B cell (primary cell): ENCODE data around the gene CREB3L1. TPM values are rescaled to one million over a fixed set of nuclear protein-coding genes. Genes with fewer than 3 reads are reported as not detected.

Source experiments
- ATAC-seq: fragments of 200-7000 bp; cut with Tn5 transposase; one replicate; pipeline ENCODE4 v1.10.0; 2021; ENCODE audit warnings: low read depth, mild to moderate bottlenecking, moderate number of reproducible peaks, moderate library complexity
- CTCF ChIA-PET: fragments of 350-600 bp; sonication (Branson Sonifier 250); formaldehyde crosslinking; loops from one replicate; lab custom pipeline; 2021; ENCODE audit warnings: antibody characterized with exemption, inconsistent platforms; lab: Charles Lee
- POLR2A ChIA-PET: fragments of 350-600 bp; sonication (Branson Sonifier 250); formaldehyde crosslinking; loops from one replicate; lab custom pipeline; 2021; ENCODE audit warnings: antibody characterized with exemption; lab: Charles Lee
- DNase-seq: peaks from one replicate; pipeline ENCODE4 v3.0.0; 2013
- H2AFZ ChIP-seq: 2 replicates; pipeline ENCODE4 v1.6.1; 2012; ENCODE audit warnings: mild to moderate bottlenecking, low read depth, low read length; ENCODE audit not compliant: insufficient read depth, poor library complexity, severe bottlenecking
- H3K27ac ChIP-seq, 2 donors: 1 replicate in 1 of 2; 2 replicates in 1 of 2; pipeline ENCODE4 v1.5.1; 2012 to 2013; ENCODE audit warnings: low read length in 2 of 2, mild to moderate bottlenecking in 2 of 2, moderate library complexity in 1 of 2
- H3K27me3 ChIP-seq, 4 experiments: fragments of 200-600 bp in 1 of 4; sonication (generic) in 1 of 4; replicated peaks in 1 of 4; 1 replicate in 2 of 4; 2 replicates in 2 of 4; pipeline versions ENCODE4 v1.6.1 to v1.7.0; 2013 to 2016; ENCODE audit warnings: low read length in 3 of 4, mild to moderate bottlenecking in 2 of 4, mixed read lengths in 1 of 4, moderate library complexity in 1 of 4; ENCODE audit not compliant: insufficient read depth in 4 of 4, control insufficient read depth in 3 of 4; ENCODE audit errors: control extremely low read depth in 1 of 4
- H3K36me3 ChIP-seq, 2 experiments: replicated peaks in 1 of 2; 1 replicate in 1 of 2; 2 replicates in 1 of 2; pipeline versions ENCODE4 v1.6.1 to v1.7.1; 2013; ENCODE audit warnings: low read length in 1 of 2; ENCODE audit not compliant: insufficient read depth in 2 of 2, control insufficient read depth in 1 of 2; ENCODE audit errors: control extremely low read depth in 1 of 2, extremely low read depth in 1 of 2
- H3K4me1 ChIP-seq, 2 donors: fragments of 200-600 bp in 1 of 2; sonication (generic) in 1 of 2; 1 replicate in 1 of 2; 2 replicates in 1 of 2; pipeline versions ENCODE4 v1.5.1 to v1.6.1; 2013 to 2017; ENCODE audit warnings: low read length in 2 of 2; ENCODE audit not compliant: control insufficient read depth in 2 of 2, insufficient read depth in 2 of 2
- H3K4me2 ChIP-seq: replicated peaks from 2 replicates; pipeline ENCODE3; 2012; ENCODE audit warnings: mild to moderate bottlenecking, low read depth, low read length; ENCODE audit not compliant: poor library complexity, severe bottlenecking
- H3K4me3 ChIP-seq, 5 experiments: fragments of 200-600 bp in 1 of 5; sonication (generic) in 1 of 5; 1 replicate in 3 of 5; 2 replicates in 2 of 5; pipeline versions ENCODE4 v1.5.1 to v1.7.0; 2011 to 2016; ENCODE audit warnings: low read length in 4 of 5, mild to moderate bottlenecking in 4 of 5, low read depth in 2 of 5, control low read depth in 1 of 5, moderate library complexity in 1 of 5; ENCODE audit not compliant: insufficient read depth in 1 of 5; ENCODE audit errors: control extremely low read depth in 1 of 5, extremely low read depth in 1 of 5
- H3K79me2 ChIP-seq: fragments of 200-600 bp; sonication (generic); one replicate; pipeline ENCODE4 v1.6.0; 2016; ENCODE audit warnings: low read length; ENCODE audit not compliant: control insufficient read depth, insufficient read depth
- H3K9ac ChIP-seq: fragments of 200-600 bp; sonication (generic); 2 replicates; pipeline ENCODE4 v1.6.1; 2017; ENCODE audit warnings: mild to moderate bottlenecking, low read length, moderate library complexity
- H3K9me3 ChIP-seq, 3 donors: one replicate each; pipeline versions ENCODE4 v1.6.1 to v1.7.1; 2013; ENCODE audit warnings: low read length in 2 of 3; ENCODE audit not compliant: control insufficient read depth in 2 of 3, insufficient read depth in 1 of 3; ENCODE audit errors: control extremely low read depth in 1 of 3
- H4K20me1 ChIP-seq: 2 replicates; pipeline ENCODE4 v1.6.0; 2012; ENCODE audit warnings: mild to moderate bottlenecking, low read length; ENCODE audit not compliant: insufficient read depth, control insufficient read depth, poor library complexity, severe bottlenecking
- H3K27ac Mint-ChIP-seq: one replicate; pipeline ENCODE4 v1.8.0; 2021; ENCODE audit warnings: mixed read lengths
- H3K27me3 Mint-ChIP-seq: one replicate; pipeline ENCODE4 v1.8.0; 2021; ENCODE audit warnings: mixed read lengths
- H3K4me1 Mint-ChIP-seq: one replicate; pipeline ENCODE4 v1.8.0; 2021; ENCODE audit warnings: mixed read lengths
- H3K4me3 Mint-ChIP-seq: one replicate; pipeline ENCODE4 v1.8.0; 2021; ENCODE audit warnings: mixed read lengths
- H3K9me3 Mint-ChIP-seq: one replicate; pipeline ENCODE4 v1.8.0; 2022; ENCODE audit warnings: mixed read lengths; ENCODE audit not compliant: insufficient read depth
- CTCF ChIP-seq: fragments of 200-600 bp; IDR thresholded peaks from one replicate; pipeline ENCODE4 v1.8.0; 2022; ENCODE audit warnings: antibody characterized with exemption, mild to moderate bottlenecking
- EZH2 ChIP-seq: IDR thresholded peaks from 2 replicates; pipeline ENCODE4 v1.6.1; 2012; ENCODE audit warnings: borderline replicate concordance, low read depth, mild to moderate bottlenecking, moderate library complexity, low read length; ENCODE audit not compliant: insufficient read depth, poor library complexity, severe bottlenecking
- WGBS: methylation state at CpG from one replicate; pipeline ENCODE4 v1.1.5; 2013; ENCODE audit warnings: missing lambda C conversion rate; ENCODE audit not compliant: insufficient coverage; 5-methylcytosine and 5-hydroxymethylcytosine counted together
- intact Hi-C: fragments of 100-400 bp; cut with micrococcal nuclease; formaldehyde crosslinking; loops from one replicate; pipeline ENCODE4 v1.10.0; 2022
- polyA plus RNA-seq: library from polyadenylated mRNA; depleted of rRNA; stranded (reverse); fragments of >200 nt; gene quantifications from 2 replicates; pipeline ENCODE4 v1.2.3, GENCODE V29; 2012
- total RNA-seq, 2 donors: library from RNA; stranded (reverse); fragments of 120-200 nt in 1 of 2; gene quantifications; 1 replicate in 1 of 2; 2 replicates in 1 of 2; pipeline versions ENCODE4 v1.2.3 to v1.2.4, GENCODE V29; 2013 to 2022

Gene CREB3L1
- total and polyA plus RNA-seq, 2 donors (not counting 1 experiment from before 2014, with no cell fraction given): not detected

DNA sequence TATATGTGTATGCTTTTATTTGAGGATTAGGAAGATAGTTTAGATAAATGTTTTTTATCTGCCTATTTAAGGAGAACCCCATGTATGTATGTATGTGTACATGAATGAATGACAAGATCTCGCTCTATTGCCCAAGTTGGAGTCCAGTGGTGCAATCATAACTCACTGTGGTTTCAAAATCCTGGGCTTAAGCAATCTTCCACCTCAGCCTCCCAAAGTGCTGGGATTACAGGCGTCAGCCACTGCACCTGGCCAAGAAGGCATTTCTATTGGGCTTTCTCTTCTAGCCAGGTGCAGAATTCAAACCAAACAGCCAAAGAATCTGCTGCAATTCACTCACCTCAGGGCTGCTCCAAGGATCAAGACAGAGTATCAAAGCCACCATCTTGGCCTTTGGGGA is 44.3 kb downstream of the CREB3L1 start:
- no peak for TF ChIP-seq EZH2
- TF ChIP-seq CTCF: no peak
- Histone ChIP-seq H3K4me1 (peaks cover 15 to 16% of the 10 kb centered on the region in 2 donors), H2AFZ (no peak overlapping the region), H3K27me3 (peaks cover 0 to 3% (median 0%) of the 10 kb centered on the region in 4 experiments), H3K4me3 (no peak overlapping the region), H3K36me3 (no peaks in the 10 kb centered on the region), H3K27ac (no peak overlapping the region), H3K79me2 (no peaks in the 10 kb centered on the region), H3K4me2 (no peak overlapping the region), H3K9ac (no peak overlapping the region), H3K9me3 (peaks cover 0 to 2% (median 0%) of the 10 kb centered on the region in 3 donors), H4K20me1 (no peaks in the 10 kb centered on the region)
- H3K27ac Mint-ChIP-seq: no peak overlapping the region
- ChIA-PET POLR2A (no interaction called here), CTCF (interaction anchor here (0.7 kb wide), 1 partner anchor 19 kb away, joined by 3 read pairs; no protein-coding TSS in a partner anchor)
- H3K4me1 Mint-ChIP-seq: peaks cover 15% of the 10 kb centered on the region
- H3K9me3 Mint-ChIP-seq: no peaks in the 10 kb centered on the region
- DNase-seq (no peak), ATAC-seq (no peak)
- 86% methylated on average over 2 of the region's 2 CpGs for WGBS
- intact Hi-C loops: no loop called here
- H3K27me3 Mint-ChIP-seq: peaks cover 19% of the 10 kb centered on the region
- H3K4me3 Mint-ChIP-seq: no peak overlapping the region

DNA sequence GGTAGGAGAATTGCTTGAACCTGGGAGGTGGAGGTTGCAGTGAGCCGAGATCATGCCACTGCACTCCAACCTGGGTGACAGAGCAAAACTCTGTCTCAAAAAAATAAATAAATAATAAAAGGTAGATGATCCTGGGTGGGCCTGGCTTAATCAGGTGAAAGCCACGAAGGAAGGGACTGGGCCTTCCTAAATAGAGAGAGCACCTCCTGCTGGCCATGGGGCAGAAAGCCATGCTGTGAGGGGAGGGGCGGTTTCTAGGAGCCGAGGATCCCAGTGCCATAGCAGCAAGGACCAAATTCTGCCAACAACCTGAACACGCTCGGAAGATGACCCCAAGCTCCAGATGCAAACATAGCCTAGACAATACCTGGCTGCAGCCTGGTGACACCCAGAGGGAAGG is 45.3 kb downstream of the CREB3L1 start:
- ATAC-seq (no peak), DNase-seq (no peak)
- no peak overlapping the region for H3K27ac Mint-ChIP-seq
- intact Hi-C loops: no loop called here
- no peak overlapping the region for H3K4me3 Mint-ChIP-seq
- no peak overlapping the region for H3K27ac ChIP-seq
- H3K27me3 ChIP-seq: peaks cover 0 to 3% (median 0%) of the 10 kb centered on the region in 4 experiments
- no peaks in the 10 kb centered on the region for H3K9me3 Mint-ChIP-seq
- H2AFZ ChIP-seq: no peak overlapping the region
- CTCF ChIA-PET: interaction anchor here (1.4 to 1.5 kb wide), 2 partner anchors 9 to 13 kb away, joined by 3 to 6 read pairs; no protein-coding TSS in a partner anchor
- H3K4me1 Mint-ChIP-seq: peaks cover 15% of the 10 kb centered on the region
- peaks cover 0 to 2% (median 0%) of the 10 kb centered on the region in 3 donors for H3K9me3 ChIP-seq
- H4K20me1 ChIP-seq: no peaks in the 10 kb centered on the region
- peaks cover 25% of the 10 kb centered on the region for H3K27me3 Mint-ChIP-seq
- no peak overlapping the region for H3K9ac ChIP-seq
- POLR2A ChIA-PET: no interaction called here
- TF ChIP-seq CTCF (no peak), EZH2 (no peak)
- peaks cover 15 to 16% of the 10 kb centered on the region in 2 donors for H3K4me1 ChIP-seq
- H3K4me3 ChIP-seq: no peak overlapping the region
- no peak overlapping the region for H3K4me2 ChIP-seq
- 95% methylated on average over 3 of the region's 6 CpGs for WGBS
- no peaks in the 10 kb centered on the region for H3K36me3 ChIP-seq
- no peaks in the 10 kb centered on the region for H3K79me2 ChIP-seq
